Fibroblast of villous mesenchyme (primary cell): Measurements from ENCODE around the gene ERMP1. TPM values are rescaled to one million over a fixed set of nuclear protein-coding genes. Genes with fewer than 3 reads are reported as not detected.

ENCODE experiments used
- DNase-seq: peaks from one replicate; pipeline ENCODE4 v3.0.0-alpha.2; 2010; ENCODE audit warnings: low read depth
- H3K4me3 ChIP-seq: 2 replicates; pipeline ENCODE4 v1.5.1; 2011; ENCODE audit warnings: low read depth, mild to moderate bottlenecking, low read length
- total RNA-seq: library from RNA; depleted of rRNA; stranded (reverse); fragments of >200 nt; gene quantifications from 2 replicates; pipeline ENCODE4 v1.2.3, GENCODE V29; 2012
- TF ChIP-seq, protein P1 (sequence below): IDR thresholded peaks from 2 replicates; pipeline ENCODE4 v1.5.1; 2012; ENCODE audit warnings: low read depth, mild to moderate bottlenecking, low read length; ENCODE audit not compliant: insufficient read depth

ERMP1 gene
- total RNA-seq, 1 donor, result 58.3 TPM

DNA sequence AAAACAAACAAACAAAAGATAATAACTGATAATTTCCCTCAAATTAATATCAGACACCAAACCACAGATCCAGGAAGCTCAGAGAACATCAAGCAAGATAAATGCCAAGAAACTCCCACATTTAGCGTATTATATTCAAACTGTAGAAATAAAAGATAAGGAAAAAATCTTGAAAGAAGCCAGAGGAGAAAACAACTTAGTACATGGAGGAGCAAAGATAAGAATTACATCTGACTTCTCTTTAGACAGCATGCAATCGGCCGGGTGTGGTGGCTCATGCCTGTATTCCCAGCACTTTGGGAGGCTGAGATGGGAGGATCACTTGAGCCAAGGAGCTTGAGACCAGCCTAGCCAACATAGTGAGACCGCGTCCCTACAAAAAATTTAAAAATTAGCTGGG lies 40.5 kb upstream of the ERMP1 start:
- no peak for DNase-seq
- no peak overlapping the region for H3K4me3 ChIP-seq
- TF ChIP-seq, protein P1, sequence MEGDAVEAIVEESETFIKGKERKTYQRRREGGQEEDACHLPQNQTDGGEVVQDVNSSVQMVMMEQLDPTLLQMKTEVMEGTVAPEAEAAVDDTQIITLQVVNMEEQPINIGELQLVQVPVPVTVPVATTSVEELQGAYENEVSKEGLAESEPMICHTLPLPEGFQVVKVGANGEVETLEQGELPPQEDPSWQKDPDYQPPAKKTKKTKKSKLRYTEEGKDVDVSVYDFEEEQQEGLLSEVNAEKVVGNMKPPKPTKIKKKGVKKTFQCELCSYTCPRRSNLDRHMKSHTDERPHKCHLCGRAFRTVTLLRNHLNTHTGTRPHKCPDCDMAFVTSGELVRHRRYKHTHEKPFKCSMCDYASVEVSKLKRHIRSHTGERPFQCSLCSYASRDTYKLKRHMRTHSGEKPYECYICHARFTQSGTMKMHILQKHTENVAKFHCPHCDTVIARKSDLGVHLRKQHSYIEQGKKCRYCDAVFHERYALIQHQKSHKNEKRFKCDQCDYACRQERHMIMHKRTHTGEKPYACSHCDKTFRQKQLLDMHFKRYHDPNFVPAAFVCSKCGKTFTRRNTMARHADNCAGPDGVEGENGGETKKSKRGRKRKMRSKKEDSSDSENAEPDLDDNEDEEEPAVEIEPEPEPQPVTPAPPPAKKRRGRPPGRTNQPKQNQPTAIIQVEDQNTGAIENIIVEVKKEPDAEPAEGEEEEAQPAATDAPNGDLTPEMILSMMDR, result no peak

DNA sequence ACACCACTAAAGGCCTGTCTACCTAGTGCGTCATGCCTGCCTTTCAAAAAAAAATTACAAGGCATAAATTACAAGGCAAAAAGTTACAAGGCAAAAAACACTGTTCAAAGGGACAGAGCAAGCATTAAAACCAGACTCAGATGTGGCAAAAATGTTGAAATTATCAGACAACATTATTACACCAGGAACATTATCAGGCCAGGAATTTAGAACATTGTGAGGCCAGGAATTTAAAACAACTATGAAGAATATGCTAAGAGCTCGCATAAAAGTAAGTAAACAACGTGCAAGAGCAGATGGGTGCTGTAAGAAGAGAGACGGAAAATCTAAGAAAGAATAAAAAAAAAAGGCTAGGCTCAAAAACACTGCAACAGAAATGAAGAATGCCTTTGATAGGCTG lies 39.6 kb upstream of the ERMP1 start:
- no peak overlapping the region for H3K4me3 ChIP-seq
- peak; percentile 91 for DNase-seq
- TF ChIP-seq, protein P1, result no peak

DNA sequence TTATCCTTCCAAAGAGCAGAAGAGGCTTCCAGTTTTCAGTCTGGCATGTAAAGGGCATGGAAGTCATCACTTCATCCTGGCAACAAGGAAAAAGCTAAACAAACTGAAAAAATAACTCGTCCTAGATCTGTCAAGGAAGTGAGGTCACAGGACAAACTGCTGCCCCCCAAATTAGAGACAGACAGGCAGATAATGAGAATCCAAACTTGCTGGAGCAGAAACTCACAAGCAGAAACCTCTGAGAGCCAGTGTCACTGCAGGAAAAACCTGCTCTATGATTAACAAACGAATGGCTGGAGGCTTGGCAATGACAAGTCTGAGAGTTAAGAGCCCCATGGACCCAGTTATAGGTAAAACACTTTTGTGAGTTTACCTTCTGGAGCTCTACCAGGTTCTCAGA lies 38.9 kb upstream of the ERMP1 start:
- no peak overlapping the region for H3K4me3 ChIP-seq
- DNase-seq, result no peak
- TF ChIP-seq, protein P1, result no peak

DNA sequence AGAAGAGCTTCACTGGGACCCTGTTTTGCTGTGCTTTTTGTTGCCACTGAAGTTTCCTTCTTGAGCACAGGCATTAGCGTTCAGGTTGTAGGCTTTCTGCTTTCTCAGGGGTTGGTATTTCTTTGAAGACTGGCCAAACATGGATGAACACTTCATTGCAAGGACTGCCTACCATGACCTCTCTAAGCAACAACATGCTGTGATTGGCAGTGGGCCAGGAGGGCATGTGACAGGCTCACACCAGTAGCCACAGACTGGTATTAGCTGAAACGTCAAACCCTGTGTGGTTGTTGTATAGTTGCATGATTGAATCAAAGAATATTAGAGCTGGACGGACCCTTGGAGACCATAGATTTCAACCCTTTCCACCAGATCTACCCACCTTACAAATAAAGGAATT lies 37.8 kb upstream of the ERMP1 start:
- H3K4me3 ChIP-seq, result no peak overlapping the region
- TF ChIP-seq, protein P1, result no peak
- DNase-seq, result no peak

DNA sequence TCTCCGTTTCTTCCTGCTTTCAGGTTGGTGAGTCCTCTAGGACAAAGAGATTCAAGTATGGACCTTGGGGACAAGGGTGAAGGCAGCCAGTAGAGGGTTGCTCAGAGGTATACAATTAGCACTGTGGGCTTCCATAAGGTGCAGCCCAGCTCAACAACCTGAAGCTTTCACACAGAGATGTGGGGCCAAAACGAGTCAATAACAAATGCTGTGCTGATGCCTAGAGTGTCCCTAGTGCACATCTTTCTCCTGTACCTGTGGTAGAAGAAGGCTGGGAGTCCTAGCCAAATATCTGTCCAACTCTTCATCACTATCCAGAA lies 37.1 kb upstream of the ERMP1 start:
- TF ChIP-seq, protein P1, result no peak
- DNase-seq, result no peak
- H3K4me3 ChIP-seq, result no peak overlapping the region

DNA sequence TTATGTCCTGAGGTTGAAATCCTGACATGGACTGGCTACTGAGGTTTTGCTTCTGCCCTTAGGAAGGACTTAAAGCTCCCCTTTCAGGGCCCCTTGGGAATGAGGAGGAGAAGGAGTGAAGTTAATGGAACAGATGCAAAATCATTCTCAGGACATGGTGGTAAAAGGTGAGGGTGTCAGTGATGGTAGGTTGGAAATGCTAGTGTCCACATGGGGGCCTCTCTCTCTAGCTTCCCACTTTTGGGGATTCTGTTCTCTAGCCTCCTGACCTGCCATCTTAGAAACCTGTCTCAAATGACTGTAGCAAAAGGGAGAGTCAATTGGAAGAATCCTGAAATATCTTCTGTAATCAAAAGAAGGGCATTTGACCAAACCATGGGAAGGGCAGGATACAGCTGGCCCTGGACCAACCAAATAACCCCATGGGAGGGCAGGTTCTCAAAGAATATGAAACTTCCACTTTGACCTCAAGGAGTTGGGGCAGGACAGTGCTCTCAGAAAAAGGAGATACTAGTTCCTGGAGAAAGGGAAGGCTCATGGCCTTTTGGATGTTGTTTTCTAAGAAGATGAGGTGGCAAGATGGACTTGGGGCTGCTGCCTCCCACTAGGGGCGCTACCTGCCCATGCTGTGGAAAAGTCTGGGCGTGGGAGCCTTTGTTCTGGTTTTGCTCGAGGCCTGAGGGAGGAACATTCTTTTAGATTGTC lies 36.5 kb upstream of the ERMP1 start:
- H3K4me3 ChIP-seq, result no peak overlapping the region
- DNase-seq, result no peak
- TF ChIP-seq, protein P1, result peak; percentile 23

DNA sequence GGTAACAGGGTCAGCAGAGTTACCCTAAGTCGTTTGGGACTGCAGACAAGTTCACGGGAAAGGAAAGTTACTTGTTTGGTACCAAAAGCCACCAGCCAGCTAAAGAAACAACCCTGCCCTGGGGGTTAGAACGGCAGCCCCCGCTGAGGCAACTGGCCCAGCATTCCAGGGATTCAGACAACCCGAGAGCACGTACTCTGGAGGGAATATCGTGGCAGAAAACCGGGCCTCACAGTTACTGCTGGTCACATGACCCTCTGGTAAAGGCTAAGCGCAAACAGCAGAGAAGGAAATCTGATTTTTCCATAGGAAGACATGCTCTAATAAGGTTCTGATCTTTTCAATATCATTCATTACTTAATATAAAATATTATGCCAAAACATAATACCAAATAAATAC lies 35.3 kb upstream of the ERMP1 start:
- no peak overlapping the region for H3K4me3 ChIP-seq
- DNase-seq, result no peak
- TF ChIP-seq, protein P1, result no peak
